Measurements from ENCODE around the gene ELMO1. TPM values are rescaled to one million over a fixed set of nuclear protein-coding genes. Genes with fewer than 3 reads are reported as not detected.

Gene ELMO1
- total and polyA plus RNA-seq, 4 donors: 10.1 to 183 (median 34.4) TPM

GRCh38 chr7:37372750-37373149 is 75.9 kb downstream of the ELMO1 start:
- 90 to 93% methylated on average over 3 of the region's 3 CpGs for WGBS, 2 donors

GRCh38 chr7:37371755-37372154 is 76.9 kb downstream of the ELMO1 start:
- no peak overlapping the region for H3K27ac ChIP-seq (ENCODE audit: low read depth in 1 of 2, low read length in 1 of 2)
- no peak for TF ChIP-seq CTCF (IDR thresholded peaks at IDR 0.05; ENCODE audit: control extremely low read depth, extremely low read depth)
- H3K36me3 ChIP-seq (ENCODE audit: control insufficient read depth in 4 of 4, insufficient read depth in 4 of 4, low read length in 4 of 4): peaks cover 0 to 6% (median 0%) of the 10 kb centered on the region in 4 donors
- no peak overlapping the region for H3K9ac ChIP-seq (ENCODE audit: insufficient read depth in 1 of 2, low read length in 2 of 2)
- H3K4me1 ChIP-seq (ENCODE audit: control insufficient read depth in 5 of 5, insufficient read depth in 5 of 5, low read length in 5 of 5): peaks cover 0 to 5% (median 3%) of the 10 kb centered on the region in 5 donors
- DNase-seq: no peak
- 77 to 83% methylated on average over 5 of the region's 5 CpGs for WGBS, 2 donors
- H3K9me3 ChIP-seq (ENCODE audit: control insufficient read depth in 4 of 4, insufficient read depth in 3 of 4, low read length in 3 of 4): peaks cover 0 to 5% (median 2%) of the 10 kb centered on the region in 4 donors
- no peaks in the 10 kb centered on the region for H3K27me3 ChIP-seq (ENCODE audit: control insufficient read depth in 3 of 3, insufficient read depth in 3 of 3, low read length in 2 of 3)
- ATAC-seq (ENCODE audit: insufficient read depth, low FRiP score): no peak
- no peak overlapping the region for H3K4me3 ChIP-seq

More at GRCh38 chr7:37372750-37373149, 75.9 kb downstream of the ELMO1 start:
- no peak for DNase-seq
- peaks cover 0 to 5% (median 4%) of the 10 kb centered on the region in 4 donors for H3K9me3 ChIP-seq (ENCODE audit: control insufficient read depth in 4 of 4, insufficient read depth in 3 of 4, low read length in 3 of 4)
- no peaks in the 10 kb centered on the region for H3K27me3 ChIP-seq (ENCODE audit: control insufficient read depth in 3 of 3, insufficient read depth in 3 of 3, low read length in 2 of 3)
- H3K9ac ChIP-seq (ENCODE audit: insufficient read depth in 1 of 2, low read length in 2 of 2): no peak overlapping the region
- no peaks in the 10 kb centered on the region for H3K4me1 ChIP-seq (ENCODE audit: control insufficient read depth in 5 of 5, insufficient read depth in 5 of 5, low read length in 5 of 5)
- H3K4me3 ChIP-seq: no peak overlapping the region
- ATAC-seq (ENCODE audit: insufficient read depth, low FRiP score): no peak
- H3K27ac ChIP-seq (ENCODE audit: low read depth in 1 of 2, low read length in 1 of 2): no peak overlapping the region
- TF ChIP-seq CTCF (IDR thresholded peaks at IDR 0.05; ENCODE audit: control extremely low read depth, extremely low read depth): no peak
- peaks cover 0 to 6% (median 0%) of the 10 kb centered on the region in 4 donors for H3K36me3 ChIP-seq (ENCODE audit: control insufficient read depth in 4 of 4, insufficient read depth in 4 of 4, low read length in 4 of 4)

- Histone ChIP-seq H3K9ac (ENCODE audit: insufficient read depth in 1 of 2, low read length in 2 of 2) (no peak overlapping the region), H3K9me3 (ENCODE audit: control insufficient read depth in 4 of 4, insufficient read depth in 3 of 4, low read length in 3 of 4) (no peaks in the 10 kb centered on the region), H3K27me3 (ENCODE audit: control insufficient read depth in 3 of 3, insufficient read depth in 3 of 3, low read length in 2 of 3) (no peaks in the 10 kb centered on the region), H3K36me3 (ENCODE audit: control insufficient read depth in 4 of 4, insufficient read depth in 4 of 4, low read length in 4 of 4) (peaks cover 0 to 6% (median 0%) of the 10 kb centered on the region in 4 donors), H3K27ac (ENCODE audit: low read depth in 1 of 2, low read length in 1 of 2) (no peak overlapping the region), H3K4me1 (ENCODE audit: control insufficient read depth in 5 of 5, insufficient read depth in 5 of 5, low read length in 5 of 5) (peaks cover 0 to 10% (median 3%) of the 10 kb centered on the region in 5 donors), H3K4me3 (no peak overlapping the region)
- no peak for DNase-seq
- TF ChIP-seq CTCF (IDR thresholded peaks at IDR 0.05; ENCODE audit: control extremely low read depth, extremely low read depth): no peak
- no peak for ATAC-seq (ENCODE audit: insufficient read depth, low FRiP score)
- WGBS, 2 donors: 75 to 89% methylated on average over 4 of the region's 4 CpGs
These were observed 78.8 kb downstream of the ELMO1 start for GRCh38 chr7:37369906-37370305.

- Histone ChIP-seq H3K27me3 (ENCODE audit: control insufficient read depth in 3 of 3, insufficient read depth in 3 of 3, low read length in 2 of 3) (no peaks in the 10 kb centered on the region), H3K9me3 (ENCODE audit: control insufficient read depth in 4 of 4, insufficient read depth in 3 of 4, low read length in 3 of 4) (no peaks in the 10 kb centered on the region), H3K27ac (ENCODE audit: low read depth in 1 of 2, low read length in 1 of 2) (no peak overlapping the region), H3K36me3 (ENCODE audit: control insufficient read depth in 4 of 4, insufficient read depth in 4 of 4, low read length in 4 of 4) (peaks cover 0 to 6% (median 0%) of the 10 kb centered on the region in 4 donors), H3K9ac (ENCODE audit: insufficient read depth in 1 of 2, low read length in 2 of 2) (no peak overlapping the region), H3K4me1 (ENCODE audit: control insufficient read depth in 5 of 5, insufficient read depth in 5 of 5, low read length in 5 of 5) (peaks cover 0 to 10% (median 3%) of the 10 kb centered on the region in 5 donors), H3K4me3 (no peak overlapping the region)
- TF ChIP-seq CTCF (IDR thresholded peaks at IDR 0.05; ENCODE audit: control extremely low read depth, extremely low read depth): no peak
- WGBS, 2 donors: 68 to 83% methylated on average over 1 of the region's 1 CpG
- DNase-seq (no peak), ATAC-seq (ENCODE audit: insufficient read depth, low FRiP score) (no peak)
These were observed 80.1 kb downstream of the ELMO1 start for GRCh38 chr7:37368540-37368939.

All from lung (tissue), 12 donors.